Measurements from ENCODE around the gene HOXA5.

Gene HOXA5

GRCh38 chr7:27151931-27152815 is 8.7 kb upstream of the HOXA5 start, which contains the start of gene HOXA3 (continued):
- TF ChIP-seq ZSCAN5A (tag by site-specific recombination; IDR thresholded peaks at IDR 0.05) (no peak), ZBTB21 (tag by site-specific recombination; IDR thresholded peaks at IDR 0.05) (no peak), ZNF521 (tag by site-specific recombination; IDR thresholded peaks at IDR 0.05) (no peak), FEZF1 (tag by site-specific recombination; IDR thresholded peaks at IDR 0.05) (peak; percentile 72), ZNF513 (tag by site-specific recombination; IDR thresholded peaks at IDR 0.05) (no peak), ZNF354C (tag by site-specific recombination; IDR thresholded peaks at IDR 0.05; ENCODE audit: borderline replicate concordance, low read depth) (no peak), ZNF677 (tag by site-specific recombination; IDR thresholded peaks at IDR 0.05) (no peak), BCL6B (tag by site-specific recombination; IDR thresholded peaks at IDR 0.05) (no peak), EGR2 (tag by site-specific recombination; IDR thresholded peaks at IDR 0.05; ENCODE audit: low read depth) (peak; percentile 75), ZNF830 (tag by site-specific recombination; IDR thresholded peaks at IDR 0.05; ENCODE audit: low read depth) (no peak), ZNF202 (tag by site-specific recombination; IDR thresholded peaks at IDR 0.05; ENCODE audit: borderline replicate concordance) (no peak), KLF7 (tag by site-specific recombination; IDR thresholded peaks at IDR 0.05; ENCODE audit: borderline replicate concordance) (peak; percentile 61; the same call in 1 of the 2 replicates), PRDM10 (tag by site-specific recombination; IDR thresholded peaks at IDR 0.05) (peak; percentile 35; the same call in 1 of the 2 replicates), SP3 (tag by site-specific recombination; IDR thresholded peaks at IDR 0.05) (peak; percentile 38; the same call in 1 of the 2 replicates), ZNF449 (tag by site-specific recombination; IDR thresholded peaks at IDR 0.05) (no peak), ZNF692 (tag by site-specific recombination; IDR thresholded peaks at IDR 0.05) (peak; percentile 33; the same call in 1 of the 2 replicates), ZNF280C (tag by site-specific recombination; IDR thresholded peaks at IDR 0.05) (no peak), ZNF266 (tag by site-specific recombination; IDR thresholded peaks at IDR 0.05; ENCODE audit: low read depth) (0 out of 2 replicates have a peak, but pooled peaks have one; percentile 24), ATF2 (tag by site-specific recombination; IDR thresholded peaks at IDR 0.05; ENCODE audit: low read depth) (no peak), ZNF19 (tag by site-specific recombination; IDR thresholded peaks at IDR 0.05; ENCODE audit: low read depth) (no peak), ZNF610 (tag by site-specific recombination; IDR thresholded peaks at IDR 0.05; ENCODE audit: borderline replicate concordance) (no peak), ZNF404 (tag by site-specific recombination; IDR thresholded peaks at IDR 0.05) (no peak)
